OCI-LY7 (cell line): ENCODE data around the gene PCSK7. TPM values are rescaled to one million over a fixed set of nuclear protein-coding genes. Genes with fewer than 3 reads are reported as not detected.
"Not testable (repeated sequence)": the region's sequence is repeated elsewhere in the genome, so short reads cannot be mapped to it uniquely, and the experiment has no call there.

Experiments
- BruUV-seq: library from RNA; stranded (reverse); fragments of 400-500 nt; replicated peaks from 2 replicates; lab custom pipeline; 2021; lab: Mats Ljungman, UMichigan
- CTCF ChIA-PET: fragments of 300-600 bp; sonication (Branson Sonifier 250); formaldehyde crosslinking; loops from one replicate; lab custom pipeline; 2022; ENCODE audit warnings: antibody characterized with exemption; ENCODE audit not compliant: unreplicated experiment; lab: Charles Lee
- POLR2A ChIA-PET: fragments of 300-600 bp; sonication (Branson Sonifier 250); formaldehyde crosslinking; loops from one replicate; lab custom pipeline; 2022; ENCODE audit warnings: antibody characterized with exemption; lab: Charles Lee
- DNase-seq: peaks from one replicate; pipeline ENCODE4 v3.0.0-alpha.2; 2015; ENCODE audit warnings: low spot score
- H2AFZ ChIP-seq: fragments of 200-600 bp; sonication (generic), shearing (Covaris generic); 2 replicates; pipeline ENCODE4 v1.6.1; 2014; ENCODE audit warnings: mild to moderate bottlenecking, antibody characterized with exemption, low read length, moderate library complexity
- H3K27ac ChIP-seq: fragments of 200-600 bp; sonication (generic); 2 replicates; pipeline ENCODE4 v1.5.1; 2014; ENCODE audit warnings: mixed run types, low read depth, mild to moderate bottlenecking, moderate library complexity, low read length, inconsistent platforms; ENCODE audit not compliant: poor library complexity, severe bottlenecking
- H3K36me3 ChIP-seq: fragments of 200-600 bp; sonication (generic); 2 replicates; pipeline ENCODE4 v1.6.1; 2014; ENCODE audit warnings: mild to moderate bottlenecking, antibody characterized with exemption, low read length, moderate library complexity, mixed read lengths; ENCODE audit not compliant: insufficient read depth
- H3K4me1 ChIP-seq: fragments of 200-600 bp; sonication (generic); 2 replicates; pipeline ENCODE4 v1.5.1; 2014; ENCODE audit warnings: mild to moderate bottlenecking, low read length; ENCODE audit not compliant: insufficient read depth, poor library complexity, severe bottlenecking
- H3K4me2 ChIP-seq: fragments of 200-600 bp; sonication (generic); 2 replicates; pipeline ENCODE4 v1.6.1; 2014; ENCODE audit warnings: mild to moderate bottlenecking, low read length
- H3K4me3 ChIP-seq: fragments of 200-600 bp; sonication (generic); 2 replicates; pipeline ENCODE4 v1.5.1; 2014; ENCODE audit warnings: mild to moderate bottlenecking, low read depth, low read length; ENCODE audit not compliant: poor library complexity, severe bottlenecking
- H3K79me2 ChIP-seq: fragments of 200-600 bp; sonication (generic); 2 replicates; pipeline ENCODE4 v1.6.1; 2016; ENCODE audit warnings: low read depth, mild to moderate bottlenecking, low read length, moderate library complexity, mixed read lengths; ENCODE audit not compliant: insufficient read depth
- H3K9me2 ChIP-seq: fragments of 200-600 bp; sonication (generic); 2 replicates; pipeline ENCODE4 v1.6.1; 2016; ENCODE audit warnings: mild to moderate bottlenecking, low read length, mixed read lengths; ENCODE audit not compliant: insufficient read depth
- H3K9me3 ChIP-seq: fragments of 200-600 bp; sonication (generic); 2 replicates; pipeline ENCODE4 v1.6.1; 2014; ENCODE audit warnings: mild to moderate bottlenecking, mixed run types, low read length, mixed read lengths
- H4K20me1 ChIP-seq: fragments of 200-600 bp; sonication (generic); 2 replicates; pipeline ENCODE4 v1.6.1; 2014; ENCODE audit warnings: mild to moderate bottlenecking, antibody characterized with exemption, low read length, moderate library complexity, mixed read lengths; ENCODE audit not compliant: insufficient read depth
- EZH2phosphoT487 ChIP-seq: fragments of 200-600 bp; sonication (generic); IDR thresholded peaks from 2 replicates; pipeline ENCODE4 v1.6.1; 2018; ENCODE audit warnings: low read depth, borderline replicate concordance, mild to moderate bottlenecking, mixed run types, antibody characterized with exemption, low read length, moderate library complexity, mixed read lengths
- intact Hi-C: fragments of 100-400 bp; cut with micrococcal nuclease; formaldehyde crosslinking; loops from one replicate; pipeline ENCODE4 v1.10.0; 2022; ENCODE audit not compliant: unreplicated experiment
- total RNA-seq, 2 experiments: library from RNA; depleted of rRNA in 1 of 2; stranded (reverse); fragments of >200 nt in 1 of 2; shearing (Covaris generic) in 1 of 2; gene quantifications; 2 replicates each; pipeline ENCODE4 v1.2.3, GENCODE V29; 2014 to 2022
- TF ChIP-seq, protein P1 (sequence below): fragments of 200-600 bp; sonication (generic); conservative IDR thresholded peaks from 2 replicates; pipeline ENCODE4 v1.5.1; 2014; ENCODE audit warnings: mild to moderate bottlenecking, antibody characterized with exemption, low read length, moderate library complexity, mixed read lengths

The PCSK7 gene
- total RNA-seq, 2 experiments from 2014 or later = 44.1 to 91.2 TPM

GRCh38 chr11:117212697-117213355 is 19.0 kb downstream of the PCSK7 start:
- no peak for DNase-seq
- H3K9me2 ChIP-seq = no peaks in the 10 kb centered on the region
- ChIA-PET POLR2A (interaction anchor here (0.6 to 1.1 kb wide), 2 partner anchors 35 to 472 kb away, joined by 3 to 8 read pairs; no protein-coding TSS in a partner anchor), CTCF (no interaction called here)
- H3K4me2 ChIP-seq = no peak overlapping the region
- no TSS peak for BruUV-seq
- no peaks in the 10 kb centered on the region for H3K4me1 ChIP-seq
- H3K4me3 ChIP-seq = no peak overlapping the region
- H3K9me3 ChIP-seq = no peaks in the 10 kb centered on the region
- no peaks in the 10 kb centered on the region for H3K79me2 ChIP-seq
- intact Hi-C loops = no loop called here
- no peak overlapping the region for H2AFZ ChIP-seq
- no peaks in the 10 kb centered on the region for H4K20me1 ChIP-seq
- peaks cover 59% of the 10 kb centered on the region for H3K36me3 ChIP-seq
- H3K27ac ChIP-seq = no peak overlapping the region
- TF ChIP-seq EZH2phosphoT487 = no peak
- TF ChIP-seq, protein P1, sequence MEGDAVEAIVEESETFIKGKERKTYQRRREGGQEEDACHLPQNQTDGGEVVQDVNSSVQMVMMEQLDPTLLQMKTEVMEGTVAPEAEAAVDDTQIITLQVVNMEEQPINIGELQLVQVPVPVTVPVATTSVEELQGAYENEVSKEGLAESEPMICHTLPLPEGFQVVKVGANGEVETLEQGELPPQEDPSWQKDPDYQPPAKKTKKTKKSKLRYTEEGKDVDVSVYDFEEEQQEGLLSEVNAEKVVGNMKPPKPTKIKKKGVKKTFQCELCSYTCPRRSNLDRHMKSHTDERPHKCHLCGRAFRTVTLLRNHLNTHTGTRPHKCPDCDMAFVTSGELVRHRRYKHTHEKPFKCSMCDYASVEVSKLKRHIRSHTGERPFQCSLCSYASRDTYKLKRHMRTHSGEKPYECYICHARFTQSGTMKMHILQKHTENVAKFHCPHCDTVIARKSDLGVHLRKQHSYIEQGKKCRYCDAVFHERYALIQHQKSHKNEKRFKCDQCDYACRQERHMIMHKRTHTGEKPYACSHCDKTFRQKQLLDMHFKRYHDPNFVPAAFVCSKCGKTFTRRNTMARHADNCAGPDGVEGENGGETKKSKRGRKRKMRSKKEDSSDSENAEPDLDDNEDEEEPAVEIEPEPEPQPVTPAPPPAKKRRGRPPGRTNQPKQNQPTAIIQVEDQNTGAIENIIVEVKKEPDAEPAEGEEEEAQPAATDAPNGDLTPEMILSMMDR = no peak

- no peak overlapping the region for H3K4me2 ChIP-seq
- DNase-seq = no peak
- intact Hi-C loops = no loop called here
- ChIA-PET CTCF (no interaction called here), POLR2A (interaction anchor here (1.1 kb wide), 1 partner anchor 14 kb away, joined by 3 read pairs; no protein-coding TSS in a partner anchor)
- H3K9me3 ChIP-seq = no peaks in the 10 kb centered on the region
- no peak overlapping the region for H3K4me3 ChIP-seq
- no peaks in the 10 kb centered on the region for H3K4me1 ChIP-seq
- no peak overlapping the region for H3K27ac ChIP-seq
- TF ChIP-seq, protein P1 = no peak
- no peak for TF ChIP-seq EZH2phosphoT487
- no TSS peak for BruUV-seq
- no peaks in the 10 kb centered on the region for H3K9me2 ChIP-seq
- H3K36me3 ChIP-seq = peaks cover 39% of the 10 kb centered on the region
- no peaks in the 10 kb centered on the region for H4K20me1 ChIP-seq
- H2AFZ ChIP-seq = no peak overlapping the region
- H3K79me2 ChIP-seq = no peaks in the 10 kb centered on the region
These were observed 21.3 kb downstream of the PCSK7 start for GRCh38 chr11:117210620-117211019.

DNA sequence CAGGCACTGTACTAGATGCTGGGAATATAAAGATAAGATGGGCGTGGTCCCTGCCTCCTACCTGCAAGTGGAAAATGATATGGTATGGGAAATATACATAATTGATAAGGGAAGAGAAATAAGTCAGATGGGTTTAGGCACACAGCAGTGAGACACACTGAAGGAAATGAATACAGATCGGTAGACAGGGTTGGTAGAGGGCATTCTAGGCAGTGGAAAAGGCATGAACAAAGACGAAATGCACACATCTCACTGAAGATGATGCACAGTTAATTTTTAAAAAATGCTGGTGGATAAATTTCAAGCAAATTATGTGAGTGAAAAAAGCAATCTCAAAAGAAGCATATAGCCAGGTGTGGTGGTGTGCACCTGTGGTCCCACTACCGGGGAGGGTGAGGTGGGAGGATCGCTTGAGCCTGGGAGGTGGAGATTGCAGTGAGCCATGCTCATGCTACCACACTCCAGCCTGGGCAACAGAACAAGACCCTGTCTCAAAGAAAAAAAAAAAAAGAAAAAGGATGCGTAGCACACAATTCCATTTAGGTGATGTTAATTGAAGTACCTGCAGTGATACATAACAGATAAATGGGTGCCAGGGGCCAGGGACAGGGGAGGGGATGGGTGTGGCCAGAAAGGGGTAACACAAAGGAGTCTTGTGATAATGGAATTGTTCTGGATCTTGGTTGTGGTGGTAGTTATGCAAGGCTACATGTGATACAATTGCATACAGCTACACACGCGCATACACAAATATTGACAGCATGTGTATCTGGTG is 22.3 kb downstream of the PCSK7 start:
- CTCF ChIA-PET, POLR2A ChIA-PET, H3K4me3 ChIP-seq, H3K9me2 ChIP-seq, intact Hi-C loops, H3K79me2 ChIP-seq, H2AFZ ChIP-seq, H3K4me2 ChIP-seq, H3K4me1 ChIP-seq, BruUV-seq, DNase-seq, H4K20me1 ChIP-seq, H3K9me3 ChIP-seq, H3K27ac ChIP-seq: not testable (repeated sequence)
- H3K36me3 ChIP-seq = peaks cover 43% of the 10 kb centered on the region

DNA sequence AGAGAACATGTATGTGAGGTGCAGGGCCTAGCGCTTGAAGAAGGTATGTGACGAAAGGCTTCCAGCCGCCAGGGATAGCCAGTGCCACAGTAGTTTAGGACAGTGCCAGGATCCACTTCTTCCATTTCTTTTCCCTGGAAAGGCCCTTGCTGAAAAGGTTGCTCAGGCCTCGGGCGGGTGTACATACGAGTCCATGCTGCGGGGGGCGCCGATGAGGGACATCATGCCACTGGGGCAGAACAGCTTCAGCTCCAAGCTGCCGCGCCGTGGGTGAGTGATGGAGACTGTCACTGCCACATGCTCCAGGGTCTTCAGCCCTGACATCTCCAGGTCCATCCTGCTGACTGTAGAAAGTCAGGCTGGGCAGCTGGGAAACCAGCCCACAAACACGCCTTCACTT is 23.2 kb downstream of the PCSK7 start:
- H3K4me1 ChIP-seq, DNase-seq, CTCF ChIA-PET, H3K9me2 ChIP-seq, H3K9me3 ChIP-seq, H3K79me2 ChIP-seq, H4K20me1 ChIP-seq, intact Hi-C loops, H3K27ac ChIP-seq, H3K4me3 ChIP-seq, POLR2A ChIA-PET, H3K4me2 ChIP-seq, H2AFZ ChIP-seq, BruUV-seq: not testable (repeated sequence)
- peaks cover 42% of the 10 kb centered on the region for H3K36me3 ChIP-seq

GRCh38 chr11:117207481-117207880 is 24.4 kb downstream of the PCSK7 start:
- H3K27ac ChIP-seq, CTCF ChIA-PET, H3K9me2 ChIP-seq, H3K4me3 ChIP-seq, DNase-seq, H3K4me2 ChIP-seq, H2AFZ ChIP-seq, intact Hi-C loops, H4K20me1 ChIP-seq, H3K4me1 ChIP-seq, H3K79me2 ChIP-seq, H3K9me3 ChIP-seq, BruUV-seq, POLR2A ChIA-PET: not testable (repeated sequence)
- H3K36me3 ChIP-seq = peaks cover 34% of the 10 kb centered on the region
